Measurements from ENCODE around the gene ARID4B. TPM values are rescaled to one million over a fixed set of nuclear protein-coding genes. Genes with fewer than 3 reads are reported as not detected.

The ARID4B gene
- total and polyA plus RNA-seq, 2 of the 13 experiments (the other 11 are each of a cell fraction or from before 2014, with no cell fraction given) = 9.7 to 24.6 TPM

GRCh38 chr1:235128456-235129328, 199.3 kb downstream of the ARID4B start, which contains the start of gene TOMM20 (continued):
- peak; percentile 72; the same call in 1 of the 2 replicates for TF ChIP-seq MXD1 (CRISPR knock-in tag; IDR thresholded peaks at IDR 0.05)
- peak; percentile 68 to 86; a peak in 3 of 4 replicates for TF ChIP-seq HMGXB4 (CRISPR knock-in tag; IDR thresholded peaks at IDR 0.05; ENCODE audit: borderline replicate concordance in 1 of 2, low read depth in 1 of 2)
- TF ChIP-seq SMARCC2 (IDR thresholded peaks at IDR 0.05) = no peak
- no peak for TF ChIP-seq ZNF383 (CRISPR knock-in tag; IDR thresholded peaks at IDR 0.05; ENCODE audit: borderline replicate concordance)
- no peak for TF ChIP-seq ZNF576 (CRISPR knock-in tag; IDR thresholded peaks at IDR 0.05)
- TF ChIP-seq ZNF329 (CRISPR knock-in tag; IDR thresholded peaks at IDR 0.05; ENCODE audit: low read depth) = peak; percentile 84
- TF ChIP-seq ZBTB34 (CRISPR knock-in tag; IDR thresholded peaks at IDR 0.05) = 0 out of 2 replicates have a peak, but pooled peaks have one; percentile 14
- peak; percentile 85; the same call in 1 of the 2 replicates for TF ChIP-seq ZNF558 (CRISPR knock-in tag; IDR thresholded peaks at IDR 0.05; ENCODE audit: borderline replicate concordance)
- peak; percentile 67; the same call in 1 of the 2 replicates for TF ChIP-seq ZBED4 (CRISPR knock-in tag; IDR thresholded peaks at IDR 0.05; ENCODE audit: borderline replicate concordance)
- TF ChIP-seq PITX1 (CRISPR knock-in tag; IDR thresholded peaks at IDR 0.05) = peak; percentile 76
- peak; percentile 95; the same call in 2 of the 3 replicates for TF ChIP-seq MXI1 (IDR thresholded peaks at IDR 0.05; ENCODE audit: borderline replicate concordance, low read depth, low read length)
- TF ChIP-seq MEF2D (CRISPR knock-in tag; IDR thresholded peaks at IDR 0.05) = peak; percentile 94
- no peak for TF ChIP-seq SRSF4 (IDR thresholded peaks at IDR 0.05; ENCODE audit: low read depth, low read length, poor library complexity, severe bottlenecking)
- peak; percentile 96 for TF ChIP-seq DBP (CRISPR knock-in tag; IDR thresholded peaks at IDR 0.05; ENCODE audit: not compliant biosample characterization)

Data from HepG2 (cell line).